HAP-1 (cell line): ENCODE data around the gene FOXP1.

Experiments
- DNase-seq, 2 experiments: peaks; one replicate each; pipeline ENCODE4 v3.0.0-alpha.2; 2016 to 2020; ENCODE audit warnings: low spot score in 2 of 2
- H3K27me3 ChIP-seq: fragments of 250-450 bp; sonication (Bioruptor Pico); 2 replicates; pipeline ENCODE4 v1.5.1; 2020; ENCODE audit warnings: low read depth, mild to moderate bottlenecking, moderate library complexity
- H3K36me3 ChIP-seq: fragments of 250-450 bp; sonication (Bioruptor Pico); replicated peaks from 2 replicates; pipeline ENCODE4 v1.5.1; 2020; ENCODE audit warnings: mild to moderate bottlenecking
- H3K4me1 ChIP-seq: fragments of 250-450 bp; sonication (Bioruptor Pico); 2 replicates; pipeline ENCODE4 v1.5.1; 2020; ENCODE audit warnings: mild to moderate bottlenecking
- H3K4me3 ChIP-seq: fragments of 250-450 bp; sonication (Bioruptor Pico); 2 replicates; pipeline ENCODE4 v1.5.1; 2020; ENCODE audit warnings: mild to moderate bottlenecking, moderate library complexity
- H3K9me3 ChIP-seq: fragments of 250-450 bp; sonication (Bioruptor Pico); 2 replicates; pipeline ENCODE4 v1.5.1; 2020; ENCODE audit warnings: mild to moderate bottlenecking, moderate library complexity
- in situ Hi-C: fragments of 300-500 bp; cut with MboI; formaldehyde crosslinking; loops from 3 replicates; pipeline ENCODE4 v1.14.3; 2020; ENCODE audit warnings: low sequenced_read_pairs, inconsistent platforms, mixed read lengths

Gene FOXP1

GRCh38 chr3:71355862-71356261, 227.7 kb downstream of the FOXP1 start:
- H3K27me3 ChIP-seq, result no peaks in the 10 kb centered on the region
- H3K4me3 ChIP-seq, result no peak overlapping the region
- H3K9me3 ChIP-seq, result no peaks in the 10 kb centered on the region
- H3K36me3 ChIP-seq, result no peaks in the 10 kb centered on the region
- in situ Hi-C loops, result no loop called here
- no peak for DNase-seq
- no peaks in the 10 kb centered on the region for H3K4me1 ChIP-seq

- no peak overlapping the region for H3K4me3 ChIP-seq
- in situ Hi-C loops, result no loop called here
- H3K4me1 ChIP-seq, result no peaks in the 10 kb centered on the region
- DNase-seq, result no peak
- H3K36me3 ChIP-seq, result no peaks in the 10 kb centered on the region
- no peaks in the 10 kb centered on the region for H3K9me3 ChIP-seq
- H3K27me3 ChIP-seq, result no peaks in the 10 kb centered on the region
Observed at GRCh38 chr3:71355037-71355436, 228.5 kb downstream of the FOXP1 start.

- Histone ChIP-seq H3K36me3 (no peaks in the 10 kb centered on the region), H3K9me3 (no peaks in the 10 kb centered on the region), H3K27me3 (no peaks in the 10 kb centered on the region), H3K4me1 (no peaks in the 10 kb centered on the region), H3K4me3 (no peak overlapping the region)
- in situ Hi-C loops, result no loop called here
- DNase-seq, result no peak
Observed at GRCh38 chr3:71351403-71352149, 232.0 kb downstream of the FOXP1 start.

GRCh38 chr3:71350998-71351397, 232.5 kb downstream of the FOXP1 start:
- H3K36me3 ChIP-seq, result no peaks in the 10 kb centered on the region
- no peaks in the 10 kb centered on the region for H3K27me3 ChIP-seq
- H3K4me1 ChIP-seq, result no peaks in the 10 kb centered on the region
- in situ Hi-C loops, result no loop called here
- H3K9me3 ChIP-seq, result no peaks in the 10 kb centered on the region
- no peak for DNase-seq
- H3K4me3 ChIP-seq, result no peak overlapping the region

DNA sequence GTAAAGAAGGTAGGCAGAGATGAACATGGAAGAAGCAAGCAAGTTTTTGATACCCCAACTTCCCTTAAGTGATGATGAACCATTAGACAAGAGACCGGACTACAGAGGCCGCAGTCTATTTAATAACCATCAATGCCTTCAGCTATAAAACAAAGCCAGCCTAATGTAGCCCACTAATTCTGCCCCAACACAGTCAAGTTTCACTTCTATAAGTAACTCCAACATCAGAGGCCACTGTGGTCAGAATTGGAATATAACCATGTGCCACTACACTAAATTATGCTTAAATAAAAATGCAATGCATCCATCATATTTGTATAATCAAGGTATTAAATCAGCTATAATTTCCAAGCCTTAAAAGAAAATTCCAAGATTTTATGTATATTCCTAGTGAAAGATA, 234.7 kb downstream of the FOXP1 start:
- no peak overlapping the region for H3K4me3 ChIP-seq
- no peaks in the 10 kb centered on the region for H3K27me3 ChIP-seq
- in situ Hi-C loops, result no loop called here

GRCh38 chr3:71348001-71348632, 235.4 kb downstream of the FOXP1 start:
- H3K36me3 ChIP-seq, result no peaks in the 10 kb centered on the region
- DNase-seq, result no peak
- in situ Hi-C loops, result no loop called here
- H3K9me3 ChIP-seq, result no peaks in the 10 kb centered on the region
- H3K27me3 ChIP-seq, result no peaks in the 10 kb centered on the region
- H3K4me3 ChIP-seq, result no peak overlapping the region
- no peaks in the 10 kb centered on the region for H3K4me1 ChIP-seq

More for the DNA sequence above, 234.7 kb downstream of the FOXP1 start:
- no peak for DNase-seq
- Histone ChIP-seq H3K4me1 (no peaks in the 10 kb centered on the region), H3K9me3 (no peaks in the 10 kb centered on the region), H3K36me3 (no peaks in the 10 kb centered on the region)

DNA sequence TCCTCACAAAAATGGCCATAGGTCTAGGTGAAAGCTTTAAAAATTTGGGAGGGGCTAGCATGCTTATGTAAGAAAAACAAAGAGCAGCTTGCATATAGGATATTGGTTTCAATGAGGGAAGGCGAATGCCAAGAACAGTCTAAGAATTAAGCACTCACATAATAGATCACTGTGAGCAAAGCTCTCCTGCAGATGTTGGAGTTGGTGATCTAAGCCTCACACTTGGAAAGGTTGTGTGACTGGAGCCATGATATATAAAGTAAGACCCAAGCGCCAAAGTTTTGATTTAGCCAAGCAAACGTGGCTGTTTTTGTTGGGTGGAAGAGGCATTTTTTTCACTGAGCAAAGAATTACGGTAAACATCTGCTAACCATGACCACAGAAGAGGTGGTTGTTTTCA, 237.5 kb downstream of the FOXP1 start:
- H3K4me3 ChIP-seq, result no peak overlapping the region
- H3K27me3 ChIP-seq, result no peaks in the 10 kb centered on the region
- no peaks in the 10 kb centered on the region for H3K36me3 ChIP-seq
- H3K4me1 ChIP-seq, result no peaks in the 10 kb centered on the region
- in situ Hi-C loops, result no loop called here
- H3K9me3 ChIP-seq, result no peaks in the 10 kb centered on the region
- DNase-seq, result no peak

- in situ Hi-C loops, result no loop called here
- H3K4me1 ChIP-seq, result no peaks in the 10 kb centered on the region
- H3K27me3 ChIP-seq, result no peaks in the 10 kb centered on the region
- DNase-seq, result no peak
- no peaks in the 10 kb centered on the region for H3K36me3 ChIP-seq
- no peak overlapping the region for H3K4me3 ChIP-seq
- no peaks in the 10 kb centered on the region for H3K9me3 ChIP-seq
Observed at GRCh38 chr3:71345429-71346040, 238.0 kb downstream of the FOXP1 start.

DNA sequence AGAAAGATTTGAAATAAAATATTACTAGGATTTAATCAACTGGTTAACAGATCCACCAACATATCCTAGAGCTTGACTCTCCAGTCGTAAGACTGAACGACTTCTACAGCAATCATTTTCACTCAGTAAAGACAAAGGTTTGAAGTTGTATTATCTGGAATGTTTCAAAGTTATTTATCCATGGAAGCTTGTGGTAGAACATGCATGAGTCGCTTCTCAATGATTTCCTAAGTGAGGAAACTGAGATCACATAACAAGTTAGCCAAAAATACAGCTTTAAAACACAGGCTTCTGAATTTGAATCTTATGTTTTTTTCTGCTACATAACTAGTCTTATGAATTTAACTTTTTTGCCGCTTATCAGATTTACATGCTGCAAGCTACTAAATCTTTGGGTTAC, 241.8 kb downstream of the FOXP1 start:
- Histone ChIP-seq H3K36me3 (no peaks in the 10 kb centered on the region), H3K4me1 (peaks cover 10% of the 10 kb centered on the region), H3K4me3 (no peak overlapping the region), H3K9me3 (no peaks in the 10 kb centered on the region), H3K27me3 (no peaks in the 10 kb centered on the region)
- no peak for DNase-seq
- in situ Hi-C loops, result no loop called here

DNA sequence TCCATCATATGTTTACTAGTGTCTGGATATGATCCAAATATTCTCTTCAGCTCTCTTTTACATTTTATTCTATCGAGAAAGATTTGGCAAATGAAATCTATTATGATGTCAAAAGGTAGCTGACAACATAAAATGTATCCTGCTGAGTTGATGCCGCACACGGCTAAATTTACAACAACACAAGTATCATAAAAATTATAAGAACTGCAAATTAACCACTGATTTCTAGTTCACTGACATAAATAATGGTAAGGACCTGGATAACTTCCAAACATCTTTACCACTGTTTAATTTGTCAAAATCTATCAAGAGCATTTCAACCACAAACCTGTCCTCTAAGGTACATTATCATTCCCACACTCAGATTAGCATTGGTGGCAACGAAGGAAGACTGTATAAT, 244.5 kb downstream of the FOXP1 start:
- Histone ChIP-seq H3K4me3 (no peak overlapping the region), H3K27me3 (no peaks in the 10 kb centered on the region), H3K36me3 (no peaks in the 10 kb centered on the region), H3K4me1 (peaks cover 10% of the 10 kb centered on the region), H3K9me3 (no peaks in the 10 kb centered on the region)
- in situ Hi-C loops, result no loop called here
- DNase-seq, result no peak

DNA sequence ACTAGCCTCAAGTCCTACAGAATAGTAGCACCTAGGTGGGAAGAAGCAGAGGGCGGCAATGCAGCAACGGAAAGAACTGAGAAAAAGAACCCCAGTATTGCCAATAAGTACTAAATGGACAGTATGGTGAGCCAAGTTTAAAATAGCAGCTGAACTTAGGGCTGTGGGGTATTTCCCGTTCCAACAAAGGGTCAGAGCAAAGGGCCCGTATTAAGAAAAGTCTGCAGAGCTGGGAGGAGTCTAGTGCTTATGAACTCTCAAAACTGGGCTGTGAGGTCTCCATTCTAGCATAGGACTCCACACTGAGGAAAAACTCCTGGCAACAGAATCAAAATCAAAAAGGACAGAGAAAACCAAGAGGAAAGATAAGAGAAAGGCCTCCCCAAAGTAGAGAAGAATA, 250.7 kb downstream of the FOXP1 start:
- no peak overlapping the region for H3K4me3 ChIP-seq
- H3K9me3 ChIP-seq, result no peaks in the 10 kb centered on the region
- no peak for DNase-seq
- H3K4me1 ChIP-seq, result peaks cover 4% of the 10 kb centered on the region
- no peaks in the 10 kb centered on the region for H3K27me3 ChIP-seq
- no peaks in the 10 kb centered on the region for H3K36me3 ChIP-seq
- in situ Hi-C loops, result no loop called here

- Histone ChIP-seq H3K27me3 (no peaks in the 10 kb centered on the region), H3K36me3 (no peaks in the 10 kb centered on the region), H3K9me3 (no peaks in the 10 kb centered on the region), H3K4me1 (no peaks in the 10 kb centered on the region; the same call in 1 of the 2 replicates), H3K4me3 (no peak overlapping the region)
- in situ Hi-C loops, result no loop called here
- DNase-seq, result no peak
Observed at GRCh38 chr3:71330909-71331308, 252.6 kb downstream of the FOXP1 start.

GRCh38 chr3:71330505-71330904, 253.0 kb downstream of the FOXP1 start:
- DNase-seq, result no peak
- H3K4me3 ChIP-seq, result no peak overlapping the region

GRCh38 chr3:71329817-71330216, 253.7 kb downstream of the FOXP1 start:
- Histone ChIP-seq H3K36me3 (no peaks in the 10 kb centered on the region), H3K27me3 (no peaks in the 10 kb centered on the region), H3K4me3 (no peak overlapping the region), H3K4me1 (no peaks in the 10 kb centered on the region), H3K9me3 (no peaks in the 10 kb centered on the region)
- DNase-seq, result no peak
- in situ Hi-C loops, result no loop called here

More at GRCh38 chr3:71330505-71330904, 253.0 kb downstream of the FOXP1 start:
- Histone ChIP-seq H3K4me1 (no peaks in the 10 kb centered on the region; the same call in 1 of the 2 replicates), H3K36me3 (no peaks in the 10 kb centered on the region), H3K27me3 (no peaks in the 10 kb centered on the region), H3K9me3 (no peaks in the 10 kb centered on the region)
- in situ Hi-C loops, result no loop called here
